H1 (cell line): ENCODE measurements around the gene HES5. TPM values are rescaled to one million over a fixed set of nuclear protein-coding genes. Genes with fewer than 3 reads are reported as not detected.
A peak's percentile ranks its signal among the peaks of the same experiment; 100 is the strongest.

Experiments used
- CTCF ChIA-PET: fragments of 300-600 bp; sonication (Branson Sonifier 250); formaldehyde crosslinking; loops from one replicate; lab custom pipeline; 2021; ENCODE audit not compliant: partially characterized antibody; lab: Charles Lee
- POLR2A ChIA-PET: fragments of 300-600 bp; sonication (Branson Sonifier 250); formaldehyde crosslinking; loops from one replicate; lab custom pipeline; 2021; ENCODE audit warnings: inconsistent platforms; ENCODE audit not compliant: partially characterized antibody; lab: Charles Lee
- DNase-seq, 2 experiments: peaks; one replicate each; pipeline versions ENCODE4 v3.0.0 to v3.0.0-alpha.2; 2010 to 2022; ENCODE audit warnings: low spot score in 2 of 2, low read depth in 1 of 2, mixed read lengths in 1 of 2
- FAIRE-seq: peaks from 2 replicates; lab custom pipeline; 2011; peaks lifted over from hg19 to GRCh38; lab: Jason Lieb, UNC
- H2AFZ ChIP-seq: 2 replicates; pipeline ENCODE4 v1.8.1; 2012; ENCODE audit warnings: low read length, inconsistent platforms
- H2AK5ac ChIP-seq: 2 replicates; pipeline ENCODE4 v1.6.1; 2013; ENCODE audit warnings: low read depth, low read length
- H2BK120ac ChIP-seq: replicated peaks from 2 replicates; pipeline ENCODE3; 2013; ENCODE audit warnings: low read depth, low read length, inconsistent platforms
- H2BK12ac ChIP-seq: 2 replicates; pipeline ENCODE4 v1.6.1; 2013; ENCODE audit warnings: low read depth, low read length
- H2BK15ac ChIP-seq: 2 replicates; pipeline ENCODE4 v1.6.1; 2013; ENCODE audit warnings: low read length
- H2BK20ac ChIP-seq: 2 replicates; pipeline ENCODE4 v1.6.1; 2013; ENCODE audit warnings: low read length
- H2BK5ac ChIP-seq: 2 replicates; pipeline ENCODE4 v1.6.1; 2013; ENCODE audit warnings: low read depth, low read length
- H3K14ac ChIP-seq: 2 replicates; pipeline ENCODE4 v1.6.1; 2013; ENCODE audit warnings: inconsistent platforms; ENCODE audit not compliant: insufficient read length
- H3K18ac ChIP-seq: 2 replicates; pipeline ENCODE4 v1.6.1; 2013; ENCODE audit warnings: low read length; ENCODE audit errors: extremely low read depth
- H3K23ac ChIP-seq: 2 replicates; pipeline ENCODE4 v1.6.1; 2013; ENCODE audit warnings: inconsistent platforms; ENCODE audit not compliant: insufficient read length
- H3K23me2 ChIP-seq: 2 replicates; pipeline ENCODE4 v1.6.1; 2013; ENCODE audit warnings: low read depth, low read length
- H3K27ac ChIP-seq: 2 replicates; pipeline ENCODE4 v1.6.1; 2011; ENCODE audit warnings: low read depth, low read length, inconsistent platforms
- H3K27me3 ChIP-seq, 4 experiments: replicated peaks in 1 of 4; 1 replicate in 1 of 4; 2 replicates in 3 of 4; pipeline versions ENCODE4 v1.6.1 to v1.8.1; 2011 to 2013; ENCODE audit warnings: low read length in 3 of 4, mild to moderate bottlenecking in 3 of 4, inconsistent platforms in 2 of 4, mixed read lengths in 2 of 4, moderate library complexity in 1 of 4; ENCODE audit not compliant: control insufficient read depth in 3 of 4, insufficient read depth in 3 of 4; ENCODE audit errors: extremely low read depth in 1 of 4
- H3K36me3 ChIP-seq, 4 experiments: 2 replicates each; pipeline versions ENCODE4 v1.6.1 to v1.8.1; 2011 to 2013; ENCODE audit warnings: mild to moderate bottlenecking in 4 of 4, low read length in 3 of 4, moderate library complexity in 2 of 4, control low read depth in 1 of 4, inconsistent platforms in 1 of 4; ENCODE audit not compliant: insufficient read depth in 4 of 4, control insufficient read depth in 2 of 4
- H3K4ac ChIP-seq: replicated peaks from 2 replicates; pipeline ENCODE3; 2013; ENCODE audit warnings: low read length, low read depth, mixed read lengths, inconsistent platforms; ENCODE audit not compliant: insufficient read length
- H3K4me1 ChIP-seq, 4 experiments: replicated peaks in 1 of 4; 1 replicate in 1 of 4; 2 replicates in 3 of 4; pipeline versions ENCODE4 v1.6.1 to v1.8.1; 2011 to 2013; ENCODE audit warnings: low read length in 3 of 4, inconsistent platforms in 2 of 4, mixed read lengths in 1 of 4; ENCODE audit not compliant: insufficient read depth in 4 of 4, control insufficient read depth in 3 of 4
- H3K4me2 ChIP-seq, 2 experiments: 2 replicates each; pipeline versions ENCODE4 v1.6.1 to v1.8.1; 2011 to 2013; ENCODE audit warnings: low read depth in 2 of 2, low read length in 2 of 2, control low read depth in 1 of 2, inconsistent platforms in 1 of 2, mild to moderate bottlenecking in 1 of 2; ENCODE audit not compliant: insufficient read depth in 1 of 2
- H3K4me3 ChIP-seq, 4 experiments: fragments of 200-600, 300-600 bp in 1 of 4; sonication (generic), shearing (Covaris generic), sonication (Bioruptor Twin) in 1 of 4; 2 replicates each; pipeline versions ENCODE4 v1.5.1 to v1.8.1; 2011 to 2016; ENCODE audit warnings: low read length in 4 of 4, low read depth in 3 of 4, control low read depth in 2 of 4, inconsistent platforms in 2 of 4, mild to moderate bottlenecking in 2 of 4, mixed read lengths in 1 of 4, moderate library complexity in 1 of 4; ENCODE audit not compliant: insufficient read depth in 2 of 4; ENCODE audit errors: extremely low read depth in 1 of 4
- H3K56ac ChIP-seq: replicated peaks from 2 replicates; pipeline ENCODE3; 2013; ENCODE audit warnings: low read depth, mild to moderate bottlenecking, mixed read lengths, low read length, inconsistent platforms; ENCODE audit not compliant: insufficient read length
- H3K79me1 ChIP-seq: 2 replicates; pipeline ENCODE4 v1.6.1; 2013; ENCODE audit warnings: low read depth, low read length, control low read depth
- H3K79me2 ChIP-seq, 2 experiments: 2 replicates each; pipeline versions ENCODE4 v1.6.1 to v1.8.1; 2012 to 2013; ENCODE audit warnings: low read length in 2 of 2, mild to moderate bottlenecking in 2 of 2, inconsistent platforms in 1 of 2; ENCODE audit not compliant: insufficient read depth in 2 of 2, control insufficient read depth in 1 of 2
- H3K9ac ChIP-seq, 4 experiments: replicated peaks in 1 of 4; 1 replicate in 1 of 4; 2 replicates in 3 of 4; pipeline versions ENCODE4 v1.6.1 to v1.8.1; 2011 to 2013; ENCODE audit warnings: low read depth in 3 of 4, low read length in 3 of 4, control low read depth in 2 of 4, mild to moderate bottlenecking in 2 of 4, moderate library complexity in 2 of 4, inconsistent platforms in 1 of 4; ENCODE audit errors: extremely low read depth in 1 of 4
- H3K9me3 ChIP-seq, 2 experiments: 2 replicates each; pipeline versions ENCODE4 v1.6.1 to v1.8.1; 2012 to 2013; ENCODE audit warnings: mild to moderate bottlenecking in 2 of 2, moderate library complexity in 2 of 2, control low read depth in 1 of 2, inconsistent platforms in 1 of 2, low read depth in 1 of 2, low read length in 1 of 2, mixed read lengths in 1 of 2; ENCODE audit not compliant: insufficient read depth in 2 of 2
- H4K20me1 ChIP-seq, 2 experiments: replicated peaks in 1 of 2; 2 replicates each; pipeline versions ENCODE3 to v1.8.1; 2011 to 2013; ENCODE audit warnings: inconsistent platforms in 2 of 2, low read length in 2 of 2, mild to moderate bottlenecking in 1 of 2; ENCODE audit not compliant: insufficient read depth in 2 of 2, control insufficient read depth in 1 of 2
- H4K5ac ChIP-seq: 2 replicates; pipeline ENCODE4 v1.6.1; 2013; ENCODE audit warnings: low read length, low read depth, mixed read lengths, inconsistent platforms; ENCODE audit not compliant: insufficient read length
- H4K8ac ChIP-seq: 2 replicates; pipeline ENCODE4 v1.8.0; 2013; ENCODE audit warnings: mild to moderate bottlenecking, moderate library complexity, low read length, inconsistent platforms; ENCODE audit not compliant: insufficient read depth; ENCODE audit errors: extremely low read depth
- H4K91ac ChIP-seq: replicated peaks from 2 replicates; pipeline ENCODE3; 2013; ENCODE audit warnings: low read length, mixed read lengths, inconsistent platforms; ENCODE audit not compliant: insufficient read length
- CTBP2 ChIP-seq: IDR thresholded peaks from 2 replicates; pipeline ENCODE4 v1.7.0; 2011; ENCODE audit warnings: borderline replicate concordance, mild to moderate bottlenecking, moderate library complexity, mixed read lengths, low read length; ENCODE audit not compliant: insufficient read depth, insufficient read length
- GABPA ChIP-seq: IDR thresholded peaks from 2 replicates; pipeline ENCODE4 v1.6.1; 2011; ENCODE audit warnings: mild to moderate bottlenecking, low read length, moderate library complexity, borderline replicate concordance; ENCODE audit not compliant: insufficient read depth
- HDAC2 ChIP-seq, 2 experiments: fragments of 300-600 bp in 1 of 2; sonication (generic) in 1 of 2; IDR thresholded peaks; 2 replicates each; pipeline ENCODE4 v1.6.1; 2011 to 2012; ENCODE audit warnings: low read depth in 2 of 2, low read length in 2 of 2, mild to moderate bottlenecking in 2 of 2, moderate library complexity in 2 of 2, borderline replicate concordance in 1 of 2, inconsistent platforms in 1 of 2
- RAD21 ChIP-seq, 2 experiments: IDR thresholded peaks in 1 of 2; conservative IDR thresholded peaks in 1 of 2; 2 replicates each; pipeline ENCODE4 v1.6.1; 2011; ENCODE audit warnings: low read depth in 2 of 2, low read length in 2 of 2, improper control_type of control experiment in 1 of 2, inconsistent platforms in 1 of 2, mild to moderate bottlenecking in 1 of 2, moderate library complexity in 1 of 2
- SIX5 ChIP-seq: IDR thresholded peaks from 2 replicates; pipeline ENCODE4 v1.6.1; 2011; ENCODE audit warnings: mild to moderate bottlenecking, low read depth, low read length
- TAF1 ChIP-seq: IDR thresholded peaks from 2 replicates; pipeline ENCODE4 v1.6.1; 2011; ENCODE audit warnings: mild to moderate bottlenecking, low read depth, low read length
- WGBS, 2 experiments: shearing (Covaris generic) in 1 of 2; methylation state at CpG; one replicate each; pipeline versions ENCODE4 v1.1.6 to v1.1.7; 2013 to 2015; ENCODE audit warnings: low lambda C conversion rate in 2 of 2, mixed read lengths in 2 of 2, inconsistent platforms in 1 of 2, low coverage in 1 of 2, missing lambda C conversion rate in 1 of 2; ENCODE audit not compliant: insufficient replicate concordance in 2 of 2, insufficient coverage in 1 of 2, insufficient read length in 1 of 2; ENCODE audit errors: extremely low coverage in 1 of 2, missing lambda C conversion rate in 1 of 2; 5-methylcytosine and 5-hydroxymethylcytosine counted together
- polyA plus RNA-seq, 7 experiments: library from polyadenylated mRNA; depleted of rRNA in 3 of 7; stranded (reverse) in 5 of 7; unstranded in 2 of 7; fragments of >200 nt in 5 of 7; fragments of 200-250 nt in 2 of 7; gene quantifications; 1 replicate in 5 of 7; 2 replicates in 1 of 7; 4 replicates in 1 of 7; pipeline versions ENCODE4 v1.2.1 to v1.2.3, GENCODE V29; 2011 to 2013; ENCODE audit warnings: missing spikeins in 2 of 7, mixed read lengths in 2 of 7
- total RNA-seq: library from RNA; stranded (reverse); fragmentation: NEBNext Ultra II Directional; extraction: Animal tissue kit (Norgen Biotek cat#: 25700); gene quantifications from 2 replicates; pipeline ENCODE4 v1.2.1, GENCODE V29; 2021
- TF ChIP-seq, protein P1 (sequence below): IDR thresholded peaks from 2 replicates; pipeline ENCODE4 v1.6.1; 2012; ENCODE audit warnings: low read length, inconsistent platforms
- TF ChIP-seq, protein P2 (sequence below): IDR thresholded peaks from 2 replicates; pipeline ENCODE4 v1.6.1; 2012; ENCODE audit warnings: inconsistent platforms

Gene HES5
- total and polyA plus RNA-seq, 2 of the 8 experiments (the other 6 are each of a cell fraction or from before 2014, with no cell fraction given) = 0.22 TPM; not detected in 1

DNA sequence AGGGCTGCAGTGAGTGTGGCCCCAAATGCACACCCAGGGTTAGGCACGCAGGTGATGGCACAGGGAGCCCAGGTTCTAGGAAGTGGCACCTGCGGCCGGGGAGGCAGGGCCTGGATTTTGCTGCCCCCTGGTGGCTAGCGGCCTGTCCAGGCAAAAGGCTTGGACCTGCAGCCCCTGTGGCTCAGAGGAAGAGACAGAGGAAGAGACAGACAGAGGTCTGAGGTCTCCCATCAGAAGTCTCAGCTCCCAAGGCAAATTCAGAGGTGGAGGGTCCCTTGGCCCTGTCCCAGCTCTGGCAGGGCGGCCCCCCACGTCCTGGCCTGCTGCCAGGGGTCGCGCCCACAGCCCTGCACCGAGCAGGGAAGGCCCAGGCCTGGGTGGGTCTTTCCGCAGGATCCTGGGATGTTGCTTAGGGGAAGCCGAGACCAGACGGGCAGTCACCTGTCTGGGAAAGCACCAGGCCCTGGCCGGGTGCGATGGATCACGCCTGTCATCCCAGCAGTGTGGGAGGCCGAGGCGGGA is 18.1 kb upstream of the HES5 start:
- no peak overlapping the region; the same call in 1 of the 2 replicates for H2BK15ac ChIP-seq
- H3K18ac ChIP-seq = no peak overlapping the region; the same call in 1 of the 2 replicates
- no peak overlapping the region for H3K27ac ChIP-seq
- H3K4ac ChIP-seq = no peak overlapping the region
- no peaks in the 10 kb centered on the region for H4K20me1 ChIP-seq
- H2AFZ ChIP-seq = no peak overlapping the region
- ChIA-PET POLR2A (interaction anchor here (0.6 to 1.6 kb wide), 8 partner anchors 12 to 513 kb away, joined by 3 to 9 read pairs (median 4); partner anchors contain the start of genes MORN1 and RER1), CTCF (interaction anchor here (0.6 to 3.7 kb wide), 28 partner anchors 8 to 1546 kb away, joined by 3 to 27 read pairs (median 4); partner anchors contain the start of genes HES5, PANK4 and PEX10)
- H3K79me2 ChIP-seq = no peaks in the 10 kb centered on the region
- no peaks in the 10 kb centered on the region for H3K36me3 ChIP-seq
- no peak overlapping the region for H4K8ac ChIP-seq
- H3K27me3 ChIP-seq = peaks cover 0 to 7% (median 3%) of the 10 kb centered on the region in 4 experiments; a peak in 3 of 7 replicates
- H3K23ac ChIP-seq = no peak overlapping the region
- no peak overlapping the region for H3K14ac ChIP-seq
- no peak overlapping the region; the same call in 1 of the 2 replicates for H2BK5ac ChIP-seq
- H3K4me1 ChIP-seq = peaks cover 0 to 31% (median 26%) of the 10 kb centered on the region in 4 experiments; a peak in 6 of 7 replicates
- H3K4me2 ChIP-seq = peak overlapping the region; percentile 82 to 92
- H3K9ac ChIP-seq = no peak overlapping the region
- H2BK120ac ChIP-seq = no peak overlapping the region
- no peaks in the 10 kb centered on the region for H3K9me3 ChIP-seq
- peaks cover 10% of the 10 kb centered on the region; the same call in 1 of the 2 replicates for H3K23me2 ChIP-seq
- no peak overlapping the region for H2AK5ac ChIP-seq
- H4K91ac ChIP-seq = no peak overlapping the region
- no peaks in the 10 kb centered on the region for H3K79me1 ChIP-seq
- H3K4me3 ChIP-seq = peak overlapping the region in 1 of 4 experiments; percentile 75; a peak in 4 of 8 replicates
- no peak overlapping the region for H2BK20ac ChIP-seq
- WGBS, 2 experiments = 58% methylated on average over 12 of the region's 17 CpGs; no CpG with 5 or more reads in 1 of the 2 experiments
- DNase-seq (peak in 1 of 2 experiments; percentile 94), FAIRE-seq (no peak)
- no peak overlapping the region for H2BK12ac ChIP-seq
- no peak overlapping the region for H3K56ac ChIP-seq
- no peak overlapping the region for H4K5ac ChIP-seq
- TF ChIP-seq TAF1 (0 out of 2 replicates have a peak, but pooled peaks have one; percentile 19), SIX5 (no peak), GABPA (peak; percentile 80; the same call in 1 of the 2 replicates), CTBP2 (no peak), HDAC2 (IDR thresholded peaks at IDR 0.05; ENCODE audit: borderline replicate concordance in 1 of 2, low read depth in 2 of 2, low read length in 2 of 2) (no peak), RAD21 (IDR thresholded peaks at IDR 0.05 in 1 of 2, conservative IDR thresholded peaks at IDR 0.05 in 1 of 2; ENCODE audit: low read depth in 2 of 2, low read length in 2 of 2) (peak; percentile 85 to 89)
- TF ChIP-seq, protein P1, sequence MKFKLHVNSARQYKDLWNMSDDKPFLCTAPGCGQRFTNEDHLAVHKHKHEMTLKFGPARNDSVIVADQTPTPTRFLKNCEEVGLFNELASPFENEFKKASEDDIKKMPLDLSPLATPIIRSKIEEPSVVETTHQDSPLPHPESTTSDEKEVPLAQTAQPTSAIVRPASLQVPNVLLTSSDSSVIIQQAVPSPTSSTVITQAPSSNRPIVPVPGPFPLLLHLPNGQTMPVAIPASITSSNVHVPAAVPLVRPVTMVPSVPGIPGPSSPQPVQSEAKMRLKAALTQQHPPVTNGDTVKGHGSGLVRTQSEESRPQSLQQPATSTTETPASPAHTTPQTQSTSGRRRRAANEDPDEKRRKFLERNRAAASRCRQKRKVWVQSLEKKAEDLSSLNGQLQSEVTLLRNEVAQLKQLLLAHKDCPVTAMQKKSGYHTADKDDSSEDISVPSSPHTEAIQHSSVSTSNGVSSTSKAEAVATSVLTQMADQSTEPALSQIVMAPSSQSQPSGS = no peak
- TF ChIP-seq, protein P2, sequence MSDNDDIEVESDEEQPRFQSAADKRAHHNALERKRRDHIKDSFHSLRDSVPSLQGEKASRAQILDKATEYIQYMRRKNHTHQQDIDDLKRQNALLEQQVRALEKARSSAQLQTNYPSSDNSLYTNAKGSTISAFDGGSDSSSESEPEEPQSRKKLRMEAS = 0 out of 2 replicates have a peak, but pooled peaks have one; percentile 12
